ENCODE results near the gene NRG3.

NRG3 gene

GRCh38 chr10:82161264-82161663 is 286.3 kb downstream of the NRG3 start:
- no peak for DNase-seq (ENCODE audit: low read depth in 1 of 2, low spot score in 1 of 2)
- Histone ChIP-seq H3K27ac (replicated peaks) (no peak overlapping the region), H3K27me3 (ENCODE audit: insufficient read depth, poor library complexity, severe bottlenecking) (no peaks in the 10 kb centered on the region), H3K4me3 (replicated peaks; ENCODE audit: insufficient read depth, low read length) (no peak overlapping the region)
- TF ChIP-seq GABPA (IDR thresholded peaks at IDR 0.05; ENCODE audit: low read depth) (no peak), REST (IDR thresholded peaks at IDR 0.05; ENCODE audit: insufficient replicate concordance, low read depth) (no peak), CTCF (IDR thresholded peaks at IDR 0.05; ENCODE audit: insufficient read depth, low read length) (no peak), SPI1 (IDR thresholded peaks at IDR 0.05; ENCODE audit: borderline replicate concordance, low read depth) (peak; percentile 66), POLR2AphosphoS5 (IDR thresholded peaks at IDR 0.05; ENCODE audit: low read depth) (no peak)

- no peak for DNase-seq (ENCODE audit: low read depth in 1 of 2, low spot score in 1 of 2)
- H3K4me3 ChIP-seq (replicated peaks; ENCODE audit: insufficient read depth, low read length), result no peak overlapping the region
- TF ChIP-seq SPI1 (IDR thresholded peaks at IDR 0.05; ENCODE audit: borderline replicate concordance, low read depth) (no peak), CTCF (IDR thresholded peaks at IDR 0.05; ENCODE audit: insufficient read depth, low read length) (no peak), POLR2AphosphoS5 (IDR thresholded peaks at IDR 0.05; ENCODE audit: low read depth) (no peak), REST (IDR thresholded peaks at IDR 0.05; ENCODE audit: insufficient replicate concordance, low read depth) (no peak), GABPA (IDR thresholded peaks at IDR 0.05; ENCODE audit: low read depth) (no peak)
- H3K27me3 ChIP-seq (ENCODE audit: insufficient read depth, poor library complexity, severe bottlenecking), result no peaks in the 10 kb centered on the region
- H3K27ac ChIP-seq (replicated peaks), result no peak overlapping the region
Measured at GRCh38 chr10:82162549-82163195, 287.7 kb downstream of the NRG3 start.

GRCh38 chr10:82171899-82172298 is 296.9 kb downstream of the NRG3 start:
- Histone ChIP-seq H3K27ac (replicated peaks) (no peak overlapping the region), H3K4me3 (replicated peaks; ENCODE audit: insufficient read depth, low read length) (no peak overlapping the region), H3K27me3 (ENCODE audit: insufficient read depth, poor library complexity, severe bottlenecking) (no peaks in the 10 kb centered on the region)
- no peak for DNase-seq (ENCODE audit: low read depth in 1 of 2, low spot score in 1 of 2)
- no peak for TF ChIP-seq GABPA (IDR thresholded peaks at IDR 0.05; ENCODE audit: low read depth)
- TF ChIP-seq SPI1 (IDR thresholded peaks at IDR 0.05; ENCODE audit: borderline replicate concordance, low read depth), result no peak
- no peak for TF ChIP-seq CTCF (IDR thresholded peaks at IDR 0.05; ENCODE audit: insufficient read depth, low read length)
- TF ChIP-seq POLR2AphosphoS5 (IDR thresholded peaks at IDR 0.05; ENCODE audit: low read depth), result no peak
- no peak for TF ChIP-seq REST (IDR thresholded peaks at IDR 0.05; ENCODE audit: insufficient replicate concordance, low read depth)
